HL-60 (cell line): Measurements from ENCODE around the gene GRP.

Source experiments
- CTCF ChIP-seq: IDR thresholded peaks from one replicate; pipeline ENCODE4 v1.5.1; 2011; ENCODE audit warnings: low read length, control low read depth, inconsistent platforms; ENCODE audit not compliant: insufficient read depth
- GABPA ChIP-seq: IDR thresholded peaks from 2 replicates; pipeline ENCODE4 v1.6.1; 2012; ENCODE audit warnings: low read depth
- POLR2AphosphoS5 ChIP-seq: IDR thresholded peaks from 2 replicates; pipeline ENCODE4 v1.6.1; 2012; ENCODE audit warnings: low read depth

- TF ChIP-seq CTCF (no peak), GABPA (no peak), POLR2AphosphoS5 (no peak)
These were observed 47.2 kb upstream of the GRP start for GRCh38 chr18:59172664-59173249.
